Body of pancreas (tissue), 4 donors: ENCODE results near the gene ARL14EP.

Experiments used
- POLR2A ChIP-seq, 3 donors: fragments of 450-650 bp; IDR thresholded peaks; one replicate each; pipeline ENCODE4 v1.6.1; 2016; ENCODE audit warnings: antibody characterized with exemption in 3 of 3, mild to moderate bottlenecking in 2 of 3
- TF ChIP-seq, protein P1 (sequence below), 7 experiments: fragments of 450-650 bp in 4 of 7; fragments of 200-600 bp in 3 of 7; sonication (generic) in 3 of 7; IDR thresholded peaks; one replicate each; pipeline ENCODE4 v1.5.1; 2016 to 2019; ENCODE audit warnings: antibody characterized with exemption in 7 of 7

GRCh38 chr11:30317030-30317429 is 5.9 kb upstream of the ARL14EP start:
- TF ChIP-seq, protein P1, sequence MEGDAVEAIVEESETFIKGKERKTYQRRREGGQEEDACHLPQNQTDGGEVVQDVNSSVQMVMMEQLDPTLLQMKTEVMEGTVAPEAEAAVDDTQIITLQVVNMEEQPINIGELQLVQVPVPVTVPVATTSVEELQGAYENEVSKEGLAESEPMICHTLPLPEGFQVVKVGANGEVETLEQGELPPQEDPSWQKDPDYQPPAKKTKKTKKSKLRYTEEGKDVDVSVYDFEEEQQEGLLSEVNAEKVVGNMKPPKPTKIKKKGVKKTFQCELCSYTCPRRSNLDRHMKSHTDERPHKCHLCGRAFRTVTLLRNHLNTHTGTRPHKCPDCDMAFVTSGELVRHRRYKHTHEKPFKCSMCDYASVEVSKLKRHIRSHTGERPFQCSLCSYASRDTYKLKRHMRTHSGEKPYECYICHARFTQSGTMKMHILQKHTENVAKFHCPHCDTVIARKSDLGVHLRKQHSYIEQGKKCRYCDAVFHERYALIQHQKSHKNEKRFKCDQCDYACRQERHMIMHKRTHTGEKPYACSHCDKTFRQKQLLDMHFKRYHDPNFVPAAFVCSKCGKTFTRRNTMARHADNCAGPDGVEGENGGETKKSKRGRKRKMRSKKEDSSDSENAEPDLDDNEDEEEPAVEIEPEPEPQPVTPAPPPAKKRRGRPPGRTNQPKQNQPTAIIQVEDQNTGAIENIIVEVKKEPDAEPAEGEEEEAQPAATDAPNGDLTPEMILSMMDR (IDR thresholded peaks at IDR 0.05), result no peak
- no peak for TF ChIP-seq POLR2A (IDR thresholded peaks at IDR 0.05)
